NCI-H1092 (cell line): Measurements from ENCODE around the gene MRPL55.

ENCODE experiments used
- DNase-seq: peaks from one replicate; lab custom pipeline; 2025; lab: John Stamatoyannopoulos, UW

Gene MRPL55

DNA sequence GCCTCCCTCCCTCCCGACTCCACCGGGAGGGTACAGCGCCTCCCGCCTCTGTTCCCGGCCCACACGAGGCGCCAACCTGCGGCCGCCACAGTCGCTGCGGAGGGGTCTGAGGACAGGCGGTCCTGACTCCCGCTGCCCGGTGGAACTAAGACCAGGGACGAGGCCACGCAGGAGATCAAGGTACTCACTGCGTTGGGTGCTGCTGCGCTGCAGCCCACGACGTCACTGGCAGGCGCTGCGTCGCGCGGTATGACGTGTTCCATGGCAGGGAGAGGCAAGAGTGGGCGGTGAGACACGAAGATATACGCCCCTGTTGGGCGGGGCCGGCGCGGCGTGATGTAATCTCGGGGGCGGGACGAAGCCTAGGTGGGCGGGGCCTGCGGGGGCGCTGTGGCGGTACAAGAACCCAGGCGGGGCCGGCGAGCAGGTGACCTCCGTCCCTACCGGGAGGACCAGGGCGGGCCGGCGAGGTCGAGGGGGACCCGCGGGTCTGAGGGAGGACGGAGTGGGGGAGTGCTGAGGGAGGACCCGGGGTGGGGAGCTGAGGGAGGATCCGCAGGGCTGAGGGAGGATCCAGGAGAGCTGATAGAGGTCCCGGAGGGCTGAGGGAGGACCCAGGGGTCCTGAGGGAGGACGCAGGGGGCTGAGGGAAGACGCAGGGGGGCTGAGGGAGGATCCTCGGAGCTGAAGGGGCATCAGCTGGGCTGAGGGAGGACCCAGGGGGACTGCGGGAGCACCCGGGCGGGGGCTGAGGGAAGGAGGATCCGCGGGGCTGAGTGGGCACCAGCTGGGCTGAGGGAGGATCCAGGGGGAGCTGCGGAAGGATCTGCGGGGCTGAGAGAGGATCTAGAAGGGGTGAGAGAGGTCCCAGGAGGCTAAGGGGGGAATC, at the start of gene MRPL55:
MRPL55 (minus strand) TSS at position 227 of the 889 bp plus-strand sequence. CDS start 1,039 bp downstream, outside the sequence.
- peak; percentile 96 for DNase-seq

- DNase-seq, result no peak
These were observed 49.3 kb upstream of the MRPL55 start for GRCh38 chr1:228158151-228159007.

DNA sequence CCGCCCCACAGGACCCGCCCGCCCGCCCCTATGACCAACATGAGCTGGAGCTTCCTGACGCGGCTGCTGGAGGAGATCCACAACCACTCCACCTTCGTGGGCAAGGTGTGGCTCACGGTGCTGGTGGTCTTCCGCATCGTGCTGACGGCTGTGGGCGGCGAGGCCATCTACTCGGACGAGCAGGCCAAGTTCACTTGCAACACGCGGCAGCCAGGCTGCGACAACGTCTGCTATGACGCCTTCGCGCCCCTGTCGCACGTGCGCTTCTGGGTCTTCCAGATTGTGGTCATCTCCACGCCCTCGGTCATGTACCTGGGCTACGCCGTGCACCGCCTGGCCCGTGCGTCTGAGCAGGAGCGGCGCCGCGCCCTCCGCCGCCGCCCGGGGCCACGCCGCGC, 48.6 kb upstream of the MRPL55 start:
- no peak for DNase-seq

DNA sequence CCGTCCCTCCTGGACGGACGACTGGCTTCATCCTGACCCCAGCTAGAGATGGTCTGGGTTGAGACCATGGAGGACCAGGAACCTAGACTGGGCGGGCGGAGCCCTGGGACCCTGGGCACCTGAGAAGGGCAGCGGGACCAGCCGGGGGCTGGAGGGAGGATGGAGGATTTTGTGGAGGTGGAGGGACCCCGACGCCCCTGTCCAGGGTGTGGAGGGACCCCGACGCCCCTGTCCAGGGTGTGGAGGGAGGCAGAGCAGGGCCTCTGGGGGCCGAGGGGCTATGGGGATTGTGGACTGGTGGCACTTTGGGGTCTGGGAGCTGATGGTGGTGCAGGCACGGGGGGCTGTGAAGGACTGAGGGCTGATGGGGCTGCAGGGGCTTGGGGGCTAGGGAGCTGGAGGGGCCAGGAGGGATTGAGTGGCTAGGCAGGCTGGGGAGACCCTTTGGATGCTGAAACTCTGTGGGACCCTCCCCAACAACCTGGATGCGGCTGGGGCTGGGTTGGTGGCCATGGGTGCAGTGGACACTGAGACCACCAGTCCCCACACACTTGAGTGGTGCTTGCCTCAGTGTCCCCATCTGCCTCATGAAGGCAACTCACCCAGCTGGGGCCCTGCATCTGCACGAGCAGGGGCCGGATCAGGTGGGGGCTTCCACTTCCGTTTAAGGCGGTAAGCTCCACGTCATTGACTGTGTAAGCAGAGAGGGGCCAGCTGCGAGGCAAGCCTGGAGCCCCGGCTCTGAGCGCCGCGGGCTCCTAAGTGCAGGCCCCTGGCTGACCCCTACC, 48.0 kb upstream of the MRPL55 start:
- no peak for DNase-seq

DNA sequence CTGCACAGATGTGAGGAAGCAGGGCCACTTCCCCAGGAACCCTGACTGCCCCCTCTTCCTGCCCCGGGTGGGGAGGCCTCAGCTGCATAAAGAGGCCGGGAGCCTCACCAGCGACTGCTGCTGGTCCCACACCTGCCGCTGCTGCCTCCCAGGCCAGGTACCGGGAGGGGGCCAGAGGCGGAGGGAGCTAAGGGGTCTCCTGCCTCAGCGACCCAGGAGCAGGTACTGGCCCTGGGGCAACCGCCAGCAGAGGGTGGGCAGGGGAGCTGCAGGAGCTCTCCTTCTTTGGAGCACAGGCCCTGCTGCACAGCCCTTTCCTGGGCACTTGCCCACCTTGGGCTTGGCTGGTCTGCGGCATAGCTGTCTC, 47.4 kb upstream of the MRPL55 start:
- no peak for DNase-seq

- no peak for DNase-seq
These were observed 46.8 kb upstream of the MRPL55 start for GRCh38 chr1:228155596-228156514.

- DNase-seq, result no peak
These were observed 45.8 kb upstream of the MRPL55 start for GRCh38 chr1:228154670-228155571.

- no peak for DNase-seq
These were observed 45.0 kb upstream of the MRPL55 start for GRCh38 chr1:228154021-228154669.

- no peak for DNase-seq
These were observed 43.8 kb upstream of the MRPL55 start for GRCh38 chr1:228152918-228153258.

GRCh38 chr1:228152097-228152917, 43.2 kb upstream of the MRPL55 start:
- DNase-seq, result no peak

DNA sequence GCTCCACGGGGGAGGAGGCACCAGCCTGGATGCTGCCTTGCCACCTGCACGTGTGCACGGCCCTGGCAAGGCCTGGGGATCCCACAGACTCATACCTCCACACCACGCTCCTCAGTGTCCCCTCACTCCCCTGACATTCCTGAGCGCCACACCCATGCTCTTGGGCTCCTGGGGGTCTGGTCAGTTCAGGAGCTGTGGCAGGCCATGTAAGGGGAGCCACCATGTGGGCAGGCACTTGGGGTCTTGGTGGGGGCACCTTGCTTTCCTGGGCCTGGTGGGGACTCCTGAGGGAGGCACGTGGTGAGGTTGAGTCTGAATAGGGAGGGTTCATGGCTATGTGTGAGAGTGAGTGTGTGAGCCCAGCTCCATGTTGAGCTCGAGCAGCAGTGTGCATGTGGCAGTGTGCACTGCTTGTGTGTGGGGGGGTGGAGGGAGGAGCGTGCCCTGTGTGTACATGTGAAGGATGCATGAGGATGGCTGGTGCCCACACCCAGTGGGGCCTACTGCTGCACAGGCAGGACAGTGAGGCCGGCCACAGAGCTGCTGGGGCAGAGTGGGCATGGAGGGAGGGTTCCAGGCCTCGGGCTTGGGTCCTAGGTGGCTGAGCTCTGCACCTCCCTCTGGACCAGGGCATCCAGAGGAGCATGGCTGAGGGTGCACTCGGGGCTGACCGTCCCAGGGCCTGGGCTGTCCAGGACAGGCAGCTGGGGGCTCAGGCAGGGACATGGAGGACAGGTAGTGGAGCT, 42.3 kb upstream of the MRPL55 start:
- DNase-seq, result no peak

GRCh38 chr1:228150461-228151179, 41.5 kb upstream of the MRPL55 start:
- DNase-seq, result no peak

- DNase-seq, result no peak
These were observed 41.0 kb upstream of the MRPL55 start for GRCh38 chr1:228150120-228150460.

DNA sequence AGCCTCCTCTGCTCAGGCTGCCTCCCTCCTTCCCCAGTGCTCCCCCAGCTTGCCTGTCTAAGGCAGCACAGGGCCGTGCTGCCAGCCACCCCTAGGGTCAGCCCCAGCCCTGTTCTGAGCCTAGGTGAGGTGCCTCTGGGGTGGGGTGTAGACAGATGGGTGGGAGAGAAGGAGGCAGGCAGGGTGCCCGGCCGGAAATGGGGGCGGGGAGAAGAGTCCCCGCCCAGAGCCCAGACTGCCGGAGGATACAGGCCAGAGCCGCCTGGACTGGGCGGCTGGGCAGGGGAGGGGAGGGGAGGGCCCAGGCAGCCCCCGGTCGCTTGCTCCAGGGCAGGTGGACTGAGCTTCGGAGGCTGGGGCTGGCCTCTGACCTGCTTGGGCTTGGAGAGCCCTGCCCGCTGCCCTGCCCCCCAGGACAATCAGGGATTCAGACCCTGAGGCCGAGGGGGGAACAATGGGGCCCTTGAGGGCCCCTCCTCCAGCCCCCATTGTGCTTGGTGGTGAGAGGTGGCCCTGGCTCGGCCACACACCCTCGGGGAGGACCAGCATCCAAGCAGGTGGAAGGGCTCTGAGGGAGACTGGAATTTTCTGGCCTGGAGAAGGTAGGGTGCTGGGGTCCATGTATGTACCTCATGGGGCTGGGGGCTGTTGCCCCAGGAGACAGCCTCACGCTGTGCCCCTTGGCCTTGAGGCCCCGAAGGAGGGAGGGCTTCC, 40.5 kb upstream of the MRPL55 start, which contains the start of gene GJC2:
GJC2 (plus strand) TSS at position 525 of the 714 bp plus-strand sequence. CDS start 7,829 bp downstream, outside the sequence.
- no peak for DNase-seq

- DNase-seq, result no peak
These were observed 39.9 kb upstream of the MRPL55 start for GRCh38 chr1:228148935-228149405.

DNA sequence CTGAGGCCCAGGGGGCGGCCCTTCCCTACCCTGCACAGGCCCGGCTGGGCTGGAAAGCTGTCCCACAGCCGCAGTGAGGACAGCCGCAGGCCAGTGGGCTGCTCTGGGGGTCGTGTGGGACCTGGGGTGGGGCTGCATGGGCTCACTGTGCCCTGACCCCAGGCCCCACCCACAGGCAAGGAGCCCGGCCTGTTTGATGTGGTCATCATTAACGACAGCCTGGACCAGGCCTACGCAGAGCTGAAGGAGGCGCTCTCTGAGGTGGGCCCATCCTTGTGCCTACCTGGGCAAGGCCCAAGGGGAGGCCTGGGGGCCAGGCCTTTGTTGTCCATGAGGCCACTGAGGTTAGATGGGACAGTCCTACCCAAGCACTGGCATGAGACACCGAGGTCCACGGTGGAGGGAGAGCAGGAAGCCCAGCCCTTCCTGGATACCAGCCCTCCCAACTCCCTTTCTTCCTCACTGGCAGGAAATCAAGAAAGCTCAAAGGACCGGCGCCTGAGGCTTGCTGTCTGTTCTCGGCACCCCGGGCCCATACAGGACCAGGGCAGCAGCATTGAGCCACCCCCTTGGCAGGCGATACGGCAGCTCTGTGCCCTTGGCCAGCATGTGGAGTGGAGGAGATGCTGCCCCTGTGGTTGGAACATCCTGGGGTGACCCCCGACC, 39.2 kb upstream of the MRPL55 start:
- no peak for DNase-seq
